GM23248 (cell line): ENCODE data around the gene SPACA7. TPM values are rescaled to one million over a fixed set of nuclear protein-coding genes. Genes with fewer than 3 reads are reported as not detected.
A peak's percentile ranks its signal among the peaks of the same experiment; 100 is the strongest.

Experiments used
- DNase-seq: peaks from one replicate; pipeline ENCODE4 v3.0.0-alpha.2; 2015
- H2AFZ ChIP-seq: fragments of 200-600 bp; sonication (generic); 2 replicates; pipeline ENCODE4 v1.6.1; 2016; ENCODE audit warnings: antibody characterized with exemption
- H3F3A ChIP-seq: fragments of 200-600 bp; sonication (generic); 2 replicates; pipeline ENCODE4 v1.6.1; 2016; ENCODE audit warnings: mild to moderate bottlenecking, antibody characterized with exemption, mixed run types; ENCODE audit not compliant: insufficient read depth
- H3K27ac ChIP-seq: fragments of 200-600 bp; sonication (generic); 2 replicates; pipeline ENCODE4 v1.5.1; 2016; ENCODE audit warnings: mild to moderate bottlenecking
- H3K27me3 ChIP-seq: fragments of 200-600 bp; sonication (generic); replicated peaks from 2 replicates; pipeline ENCODE4 v1.6.1; 2016; ENCODE audit warnings: mild to moderate bottlenecking; ENCODE audit not compliant: insufficient read depth
- H3K36me3 ChIP-seq: fragments of 200-600 bp; sonication (generic); 2 replicates; pipeline ENCODE4 v1.6.1; 2016; ENCODE audit warnings: low read depth, mild to moderate bottlenecking
- H3K4me1 ChIP-seq: fragments of 200-600 bp; sonication (generic); 2 replicates; pipeline ENCODE4 v1.6.1; 2016; ENCODE audit warnings: mild to moderate bottlenecking; ENCODE audit not compliant: insufficient read depth
- H3K4me2 ChIP-seq: fragments of 200-600 bp; sonication (generic); one replicate; pipeline ENCODE4 v1.6.1; 2016; ENCODE audit warnings: mild to moderate bottlenecking; ENCODE audit not compliant: unreplicated experiment
- H3K4me3 ChIP-seq: fragments of 200-600 bp; sonication (generic); 2 replicates; pipeline ENCODE4 v1.5.1; 2016; ENCODE audit warnings: mild to moderate bottlenecking
- H3K79me2 ChIP-seq: fragments of 200-600 bp; sonication (generic); 2 replicates; pipeline ENCODE4 v1.6.1; 2016; ENCODE audit warnings: mild to moderate bottlenecking; ENCODE audit not compliant: insufficient read depth
- H3K9ac ChIP-seq: fragments of 200-600 bp; sonication (generic); 2 replicates; pipeline ENCODE4 v1.6.1; 2016; ENCODE audit warnings: mild to moderate bottlenecking
- H3K9me2 ChIP-seq: fragments of 200-600 bp; sonication (generic); 2 replicates; pipeline ENCODE4 v1.6.1; 2016; ENCODE audit warnings: mixed run types, mild to moderate bottlenecking, moderate library complexity; ENCODE audit not compliant: insufficient read depth
- H3K9me3 ChIP-seq: fragments of 200-600 bp; sonication (generic); one replicate; pipeline ENCODE4 v1.6.1; 2017; ENCODE audit warnings: low read depth
- H4K20me1 ChIP-seq: fragments of 200-600 bp; sonication (generic); 2 replicates; pipeline ENCODE4 v1.6.0; 2016; ENCODE audit not compliant: insufficient read depth
- EZH2 ChIP-seq: fragments of 200-600 bp; sonication (generic); IDR thresholded peaks from 2 replicates; pipeline ENCODE4 v1.6.1; 2018; ENCODE audit warnings: antibody characterized with exemption, mild to moderate bottlenecking; ENCODE audit not compliant: insufficient read depth, poor library complexity, severe bottlenecking
- EZH2phosphoT487 ChIP-seq: fragments of 200-600 bp; sonication (generic); IDR thresholded peaks from 2 replicates; pipeline ENCODE4 v1.6.1; 2018; ENCODE audit warnings: antibody characterized with exemption, moderate library complexity, mild to moderate bottlenecking, low read depth; ENCODE audit not compliant: insufficient read depth
- WGBS, 2 experiments: methylation state at CpG; one replicate each; pipeline ENCODE4 v1.1.6; 2015 to 2017; ENCODE audit warnings: low lambda C conversion rate in 2 of 2, low coverage in 1 of 2; ENCODE audit errors: missing lambda C conversion rate in 2 of 2; 5-methylcytosine and 5-hydroxymethylcytosine counted together
- in situ Hi-C: fragments of 300-500 bp; cut with MboI; formaldehyde crosslinking; loops from 2 replicates; pipeline ENCODE4 v1.15.0; 2020
- polyA plus RNA-seq: library from polyadenylated mRNA; unstranded; fragments of >200 nt; fragmentation: Nextera tagmentation; extraction: Ambion mirVana; gene quantifications from 2 replicates; pipeline ENCODE4 v1.2.1, GENCODE V29; 2016
- total RNA-seq: library from RNA; depleted of rRNA; stranded (reverse); fragments of >200 nt; shearing (Covaris generic); gene quantifications from 2 replicates; pipeline ENCODE4 v1.2.3, GENCODE V29; 2014

The SPACA7 gene
- total and polyA plus RNA-seq, 2 experiments from 2014 or later: not detected

DNA sequence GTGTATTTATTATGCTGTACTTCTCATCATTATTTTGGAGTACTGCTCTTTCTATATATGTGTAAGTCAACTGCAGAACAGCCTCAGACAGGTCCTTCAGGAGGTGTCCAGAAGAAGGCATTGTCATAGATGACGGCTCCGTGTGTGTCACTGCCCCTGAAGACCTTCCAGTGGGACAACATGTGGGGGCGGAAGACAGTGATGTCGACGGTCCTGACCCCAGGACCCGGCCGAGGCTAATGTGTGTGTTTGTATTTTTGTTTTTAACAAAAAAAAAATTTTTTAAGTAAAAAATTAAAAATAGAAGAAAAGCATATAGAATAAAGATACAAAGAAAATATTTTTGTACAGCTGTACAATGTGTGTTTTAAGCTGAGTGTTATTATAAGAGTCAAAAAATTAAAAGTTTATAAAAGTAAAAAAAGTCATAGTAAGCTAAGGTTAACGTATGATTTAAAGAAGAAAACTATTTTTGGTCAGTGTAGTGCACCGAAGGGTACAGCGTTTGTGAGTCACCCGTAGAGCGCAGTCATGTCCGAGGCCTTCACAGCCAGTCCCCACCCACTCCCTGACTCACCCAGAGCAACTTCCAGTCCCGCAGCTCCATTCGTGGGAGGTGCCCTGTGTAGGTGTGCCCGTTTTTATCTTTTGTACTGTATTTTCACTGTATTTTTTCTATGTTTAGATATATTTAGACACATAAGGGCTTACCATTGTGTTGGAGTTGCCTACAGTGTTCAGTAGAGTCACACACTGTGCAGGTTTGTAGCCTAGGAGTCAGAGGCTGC is 42.2 kb upstream of the SPACA7 start:
- no peaks in the 10 kb centered on the region for H3K9me2 ChIP-seq
- DNase-seq: peak; percentile 13
- H4K20me1 ChIP-seq: no peaks in the 10 kb centered on the region
- H3K27ac ChIP-seq: no peak overlapping the region
- H3K9me3 ChIP-seq: no peaks in the 10 kb centered on the region
- no peaks in the 10 kb centered on the region for H3K4me1 ChIP-seq
- H3F3A ChIP-seq: no peaks in the 10 kb centered on the region
- H3K9ac ChIP-seq: no peak overlapping the region
- no peak overlapping the region for H3K4me3 ChIP-seq
- no peak for TF ChIP-seq EZH2
- TF ChIP-seq EZH2phosphoT487: no peak
- 43 to 44% methylated on average over 16 of the region's 16 CpGs for WGBS, 2 experiments
- H3K27me3 ChIP-seq: 0 out of 2 replicates have a peak, but pooled peaks cover 6% of the 10 kb centered on the region
- in situ Hi-C loops: no loop called here
- no peak overlapping the region for H3K4me2 ChIP-seq
- no peaks in the 10 kb centered on the region for H3K36me3 ChIP-seq
- no peak overlapping the region for H2AFZ ChIP-seq
- no peaks in the 10 kb centered on the region for H3K79me2 ChIP-seq

DNA sequence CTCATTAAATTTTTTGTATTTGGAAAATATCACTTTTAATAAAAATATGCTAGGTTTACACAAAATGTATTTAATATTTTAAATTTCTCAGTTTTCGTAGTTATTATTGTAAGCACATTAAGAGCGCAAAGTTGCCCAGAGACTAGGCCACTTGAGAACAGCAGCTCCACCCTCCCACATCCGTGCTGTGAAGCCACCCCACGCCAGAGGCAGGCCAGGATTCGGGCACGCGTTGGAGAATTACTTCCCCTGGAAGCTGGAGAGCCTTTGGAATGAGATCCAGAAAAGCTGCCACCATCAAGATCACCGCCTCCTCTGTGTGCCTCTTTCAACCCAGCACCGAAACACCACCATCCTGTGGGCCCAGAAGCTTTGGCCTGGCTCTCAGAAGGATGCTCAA is 41.0 kb upstream of the SPACA7 start:
- in situ Hi-C loops: no loop called here
- H2AFZ ChIP-seq: no peak overlapping the region
- 30 to 31% methylated on average over 9 of the region's 9 CpGs for WGBS, 2 experiments
- no peaks in the 10 kb centered on the region for H3K79me2 ChIP-seq
- H3K27ac ChIP-seq: no peak overlapping the region
- H3K9me3 ChIP-seq: no peaks in the 10 kb centered on the region
- H3F3A ChIP-seq: no peaks in the 10 kb centered on the region
- TF ChIP-seq EZH2: no peak
- no peak for TF ChIP-seq EZH2phosphoT487
- H3K27me3 ChIP-seq: 0 out of 2 replicates have a peak, but pooled peaks cover 6% of the 10 kb centered on the region
- H3K9me2 ChIP-seq: no peaks in the 10 kb centered on the region
- no peaks in the 10 kb centered on the region for H4K20me1 ChIP-seq
- H3K4me1 ChIP-seq: no peaks in the 10 kb centered on the region
- no peak overlapping the region for H3K4me3 ChIP-seq
- no peak overlapping the region for H3K9ac ChIP-seq
- no peaks in the 10 kb centered on the region for H3K36me3 ChIP-seq
- no peak overlapping the region for H3K4me2 ChIP-seq
- DNase-seq: no peak

DNA sequence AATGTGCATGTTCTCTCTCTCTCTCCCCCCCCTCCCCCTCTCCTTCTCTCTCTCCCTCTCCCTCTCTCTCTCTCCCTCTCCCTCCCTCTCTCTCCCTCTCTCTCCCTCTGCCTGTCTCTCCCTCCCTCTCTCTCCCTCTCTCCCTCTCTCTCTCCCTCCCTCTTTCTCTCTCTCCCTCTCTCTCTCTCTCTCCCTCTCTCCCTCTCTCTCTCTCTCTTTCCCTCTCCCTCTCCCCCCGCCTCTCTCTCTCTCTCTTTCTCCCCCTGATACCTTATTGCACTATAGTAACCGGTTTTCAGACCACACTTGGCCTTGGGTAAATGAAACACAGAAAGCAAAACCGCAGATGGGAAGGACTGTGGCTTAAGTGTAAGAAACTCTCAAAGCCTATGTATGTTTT is 34.7 kb upstream of the SPACA7 start:
- Histone ChIP-seq H3K36me3 (no peaks in the 10 kb centered on the region), H3K9me3 (no peaks in the 10 kb centered on the region), H3K79me2 (no peaks in the 10 kb centered on the region), H3K9ac (no peak overlapping the region), H3K27ac (no peak overlapping the region), H3K4me1 (no peaks in the 10 kb centered on the region), H3K4me2 (no peak overlapping the region), H2AFZ (no peak overlapping the region), H3K9me2 (no peaks in the 10 kb centered on the region), H3K27me3 (no peaks in the 10 kb centered on the region), H3F3A (no peaks in the 10 kb centered on the region), H4K20me1 (no peaks in the 10 kb centered on the region), H3K4me3 (no peak overlapping the region)
- TF ChIP-seq EZH2 (no peak), EZH2phosphoT487 (no peak)
- WGBS, 2 experiments: 14 to 18% methylated on average over 3 of the region's 3 CpGs
- in situ Hi-C loops: no loop called here
- DNase-seq: no peak

DNA sequence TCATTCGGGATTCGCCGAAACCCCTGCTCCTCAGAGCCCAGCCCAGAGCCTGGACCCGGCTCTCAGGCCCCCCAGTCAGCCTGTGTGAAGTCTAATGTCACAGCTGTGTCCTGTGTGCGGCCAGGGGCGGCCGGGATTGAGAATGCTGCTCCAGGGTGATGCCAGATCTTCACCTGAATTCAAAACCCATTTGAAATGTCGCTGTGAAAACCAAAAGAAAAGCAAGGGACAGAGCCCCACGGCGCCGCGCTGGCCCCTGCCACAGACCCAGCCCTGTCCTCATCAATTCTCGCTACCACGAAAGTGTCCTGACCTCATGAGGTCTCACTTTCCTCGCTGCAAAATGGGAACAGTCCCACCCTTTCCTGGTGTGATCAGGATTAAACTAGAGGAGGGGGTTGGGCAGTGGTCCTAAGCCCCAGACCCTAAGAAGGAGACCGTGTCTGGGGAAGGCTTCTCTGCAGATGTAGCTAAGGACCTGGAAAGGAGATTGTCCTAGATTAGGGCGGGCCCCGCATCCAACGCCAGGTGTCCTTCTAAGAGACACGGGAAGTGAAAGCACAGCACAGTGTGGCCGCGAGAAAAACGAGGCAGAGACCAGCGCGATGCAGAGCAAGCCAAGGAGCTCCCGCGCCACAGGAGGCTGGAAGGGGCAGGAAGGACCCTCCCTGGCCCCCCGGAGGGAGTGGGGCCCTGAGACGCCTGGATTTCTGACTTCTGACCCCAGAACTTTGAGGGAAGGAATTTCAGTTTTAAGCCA is 34.0 kb upstream of the SPACA7 start:
- Histone ChIP-seq H3K79me2 (no peaks in the 10 kb centered on the region), H2AFZ (no peak overlapping the region), H3K9me3 (no peaks in the 10 kb centered on the region), H3K27me3 (no peaks in the 10 kb centered on the region), H3K4me1 (no peaks in the 10 kb centered on the region), H3K4me3 (no peak overlapping the region), H3K4me2 (no peak overlapping the region), H3K27ac (no peak overlapping the region), H4K20me1 (no peaks in the 10 kb centered on the region), H3F3A (no peaks in the 10 kb centered on the region), H3K36me3 (no peaks in the 10 kb centered on the region), H3K9ac (no peak overlapping the region), H3K9me2 (no peaks in the 10 kb centered on the region)
- no peak for DNase-seq
- in situ Hi-C loops: no loop called here
- 50 to 53% methylated on average over 29 of the region's 29 CpGs for WGBS, 2 experiments
- TF ChIP-seq EZH2phosphoT487: no peak
- TF ChIP-seq EZH2: no peak
